ENCODE results near the gene TTC16. TPM values are rescaled to one million over a fixed set of nuclear protein-coding genes. Genes with fewer than 3 reads are reported as not detected.

The TTC16 gene
- total RNA-seq, 1 experiment from 2014 or later = not detected

- ChIA-PET CTCF (interaction anchor here (0.9 to 1.0 kb wide), 2 partner anchors 49 to 52 kb away, joined by 3 read pairs; no protein-coding TSS in a partner anchor), POLR2A (no interaction called here)
- peaks cover 18% of the 10 kb centered on the region; the same call in 1 of the 2 replicates for H3K36me3 Mint-ChIP-seq
These were observed 33.3 kb upstream of the TTC16 start for GRCh38 chr9:127682351-127683136.

GRCh38 chr9:127683723-127684122 is 32.2 kb upstream of the TTC16 start:
- Mint-ChIP-seq H3K4me1 (no peaks in the 10 kb centered on the region), H3K27me3 (ENCODE audit: low read depth) (no peaks in the 10 kb centered on the region), H3K9me3 (no peaks in the 10 kb centered on the region), H3K27ac (no peak overlapping the region), H3K4me3 (no peak overlapping the region), H3K36me3 (peaks cover 20% of the 10 kb centered on the region; the same call in 1 of the 2 replicates)
- TF ChIP-seq E2F4 (CRISPR knock-in tag; IDR thresholded peaks at IDR 0.05; ENCODE audit: borderline replicate concordance, low read depth) = no peak
- TF ChIP-seq ZNF138 (CRISPR knock-in tag; conservative IDR thresholded peaks at IDR 0.05) = no peak
- no peak for TF ChIP-seq RORB (CRISPR knock-in tag; IDR thresholded peaks at IDR 0.05)
- no peak for TF ChIP-seq ATF3 (CRISPR knock-in tag; conservative IDR thresholded peaks at IDR 0.05)
- no peak for TF ChIP-seq TP53 (CRISPR knock-in tag; IDR thresholded peaks at IDR 0.05)
- no peak for TF ChIP-seq ZNF281 (CRISPR knock-in tag; IDR thresholded peaks at IDR 0.05)
- no peak for TF ChIP-seq KAT7 (CRISPR knock-in tag; IDR thresholded peaks at IDR 0.05; ENCODE audit: borderline replicate concordance)
- TF ChIP-seq ZNF423 (CRISPR knock-in tag; IDR thresholded peaks at IDR 0.05) = no peak
- TF ChIP-seq ETV6 (CRISPR knock-in tag; IDR thresholded peaks at IDR 0.05) = no peak
- no peak for TF ChIP-seq GTF2I (CRISPR knock-in tag; conservative IDR thresholded peaks at IDR 0.05)
- no peak for TF ChIP-seq SOX15 (CRISPR knock-in tag; IDR thresholded peaks at IDR 0.05)
- TF ChIP-seq PRRX2 (CRISPR knock-in tag; IDR thresholded peaks at IDR 0.05) = no peak
- TF ChIP-seq TCF7 (CRISPR knock-in tag; IDR thresholded peaks at IDR 0.05; ENCODE audit: low read depth) = no peak
- TF ChIP-seq NFYB (CRISPR knock-in tag; conservative IDR thresholded peaks at IDR 0.05; ENCODE audit: low read depth) = no peak
- no peak for TF ChIP-seq ZNF416 (CRISPR knock-in tag; IDR thresholded peaks at IDR 0.05)
- no peak for TF ChIP-seq MXD4 (CRISPR knock-in tag; IDR thresholded peaks at IDR 0.05; ENCODE audit: borderline replicate concordance)
- TF ChIP-seq ZBTB21 (CRISPR knock-in tag; IDR thresholded peaks at IDR 0.05; ENCODE audit: borderline replicate concordance) = no peak
- no peak for TF ChIP-seq ZNF219 (CRISPR knock-in tag; IDR thresholded peaks at IDR 0.05; ENCODE audit: borderline replicate concordance)
- no peak for DNase-seq (ENCODE audit: low spot score)
- POLR2A ChIA-PET = no interaction called here
- CTCF ChIA-PET = interaction anchor here (0.8 kb wide), 1 partner anchor 180 kb away, joined by 4 read pairs; no protein-coding TSS in a partner anchor
- ATAC-seq = no peak

More at GRCh38 chr9:127682351-127683136, 33.3 kb upstream of the TTC16 start:
- ATAC-seq (no peak), DNase-seq (ENCODE audit: low spot score) (no peak)
- H3K27me3 Mint-ChIP-seq (ENCODE audit: low read depth) = no peaks in the 10 kb centered on the region
- no peaks in the 10 kb centered on the region for H3K9me3 Mint-ChIP-seq
- no peak overlapping the region for H3K4me3 Mint-ChIP-seq
- H3K4me1 Mint-ChIP-seq = no peaks in the 10 kb centered on the region
- no peak overlapping the region for H3K27ac Mint-ChIP-seq
- TF ChIP-seq ZNF317 (CRISPR knock-in tag; IDR thresholded peaks at IDR 0.05; ENCODE audit: borderline replicate concordance, low read depth) (no peak), E2F4 (CRISPR knock-in tag; IDR thresholded peaks at IDR 0.05; ENCODE audit: borderline replicate concordance, low read depth) (no peak), CREB1 (CRISPR knock-in tag; IDR thresholded peaks at IDR 0.05) (no peak), ZNF416 (CRISPR knock-in tag; IDR thresholded peaks at IDR 0.05) (no peak), FOXP1 (CRISPR knock-in tag; IDR thresholded peaks at IDR 0.05; ENCODE audit: borderline replicate concordance) (no peak), USF2 (CRISPR knock-in tag; IDR thresholded peaks at IDR 0.05) (no peak), ERG (CRISPR knock-in tag; IDR thresholded peaks at IDR 0.05) (no peak), SMAD3 (CRISPR knock-in tag; IDR thresholded peaks at IDR 0.05; ENCODE audit: borderline replicate concordance) (no peak), MAX (CRISPR knock-in tag; IDR thresholded peaks at IDR 0.05) (no peak), PRRX2 (CRISPR knock-in tag; IDR thresholded peaks at IDR 0.05) (no peak)
